Prostate gland (tissue), 2 donors: ENCODE results near the gene PIGR.

Source experiments
- POLR2A ChIP-seq: fragments of 450-650 bp; IDR thresholded peaks from one replicate; pipeline ENCODE4 v1.6.1; 2016; ENCODE audit warnings: antibody characterized with exemption, mild to moderate bottlenecking
- POLR2AphosphoS5 ChIP-seq: sonication (generic); formaldehyde crosslinking; IDR thresholded peaks from one replicate; pipeline ENCODE4 v1.6.1; 2017; ENCODE audit warnings: antibody characterized with exemption
- TF ChIP-seq, protein P1 (sequence below), 4 experiments: fragments of 200-600 bp in 2 of 4; fragments of 450-650 bp in 2 of 4; sonication (generic) in 2 of 4; IDR thresholded peaks; 1 replicate in 3 of 4; 2 replicates in 1 of 4; pipeline ENCODE4 v1.5.1; 2016 to 2019; ENCODE audit warnings: antibody characterized with exemption in 4 of 4, mild to moderate bottlenecking in 2 of 4, moderate library complexity in 2 of 4

DNA sequence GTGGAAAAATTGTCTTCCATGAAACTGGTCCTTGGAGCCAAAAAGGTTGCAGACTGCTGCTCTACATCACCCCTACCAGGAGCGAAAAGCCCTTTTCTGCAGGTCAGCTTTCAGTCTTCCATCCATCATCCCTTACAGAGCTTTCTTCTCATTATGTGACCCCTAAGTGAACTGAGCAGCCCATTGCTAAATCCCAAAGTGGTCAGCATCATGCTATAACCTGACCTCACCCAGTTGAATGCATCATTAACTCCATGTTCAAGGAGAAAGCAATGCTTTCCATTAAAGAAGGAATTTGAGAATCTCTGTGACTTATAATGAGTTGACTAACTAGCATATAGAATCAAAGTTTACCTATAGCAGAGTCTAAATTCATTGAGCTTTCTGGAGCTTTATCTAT, 59.4 kb downstream of the PIGR start:
- no peak for TF ChIP-seq POLR2A
- TF ChIP-seq, protein P1, sequence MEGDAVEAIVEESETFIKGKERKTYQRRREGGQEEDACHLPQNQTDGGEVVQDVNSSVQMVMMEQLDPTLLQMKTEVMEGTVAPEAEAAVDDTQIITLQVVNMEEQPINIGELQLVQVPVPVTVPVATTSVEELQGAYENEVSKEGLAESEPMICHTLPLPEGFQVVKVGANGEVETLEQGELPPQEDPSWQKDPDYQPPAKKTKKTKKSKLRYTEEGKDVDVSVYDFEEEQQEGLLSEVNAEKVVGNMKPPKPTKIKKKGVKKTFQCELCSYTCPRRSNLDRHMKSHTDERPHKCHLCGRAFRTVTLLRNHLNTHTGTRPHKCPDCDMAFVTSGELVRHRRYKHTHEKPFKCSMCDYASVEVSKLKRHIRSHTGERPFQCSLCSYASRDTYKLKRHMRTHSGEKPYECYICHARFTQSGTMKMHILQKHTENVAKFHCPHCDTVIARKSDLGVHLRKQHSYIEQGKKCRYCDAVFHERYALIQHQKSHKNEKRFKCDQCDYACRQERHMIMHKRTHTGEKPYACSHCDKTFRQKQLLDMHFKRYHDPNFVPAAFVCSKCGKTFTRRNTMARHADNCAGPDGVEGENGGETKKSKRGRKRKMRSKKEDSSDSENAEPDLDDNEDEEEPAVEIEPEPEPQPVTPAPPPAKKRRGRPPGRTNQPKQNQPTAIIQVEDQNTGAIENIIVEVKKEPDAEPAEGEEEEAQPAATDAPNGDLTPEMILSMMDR (IDR thresholded peaks at IDR 0.05), result no peak
- no peak for TF ChIP-seq POLR2AphosphoS5
